ENCODE measurements around the gene KDSR.
A peak's percentile ranks its signal among the peaks of the same experiment; 100 is the strongest.

Gene KDSR

DNA sequence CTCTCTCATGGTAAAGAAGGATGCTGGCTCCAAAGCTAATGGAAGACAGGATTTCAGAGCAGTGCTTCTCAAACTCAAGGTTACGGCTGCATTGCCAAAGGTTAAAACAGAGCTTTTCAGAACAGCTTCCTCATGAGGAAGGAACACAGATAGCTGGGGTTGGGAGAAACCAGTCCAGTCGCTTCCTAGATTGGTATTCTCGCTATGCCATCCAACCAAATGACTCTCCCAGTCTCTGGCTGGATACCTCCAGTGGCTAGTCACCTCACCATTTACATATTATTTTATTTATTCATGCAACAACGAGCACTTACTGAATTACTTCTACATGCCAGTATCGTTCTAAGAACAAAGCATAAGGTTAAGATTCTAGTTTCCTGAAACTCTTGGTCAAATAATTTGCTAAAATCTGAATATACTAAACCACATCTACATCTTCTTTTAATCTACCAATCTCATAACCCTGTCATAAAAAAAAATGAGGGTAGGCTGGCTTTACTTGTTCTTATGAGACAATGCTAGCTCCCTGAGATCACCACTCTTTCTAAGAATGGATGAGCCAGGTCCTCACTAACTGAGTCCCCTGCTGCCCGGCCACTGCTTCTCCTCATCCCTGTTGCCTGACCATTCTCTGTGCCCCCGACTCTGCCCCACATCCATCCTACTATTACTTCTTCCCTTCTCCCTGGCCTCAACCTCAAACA, 20.4 kb downstream of the KDSR start:
- DNase-seq (ENCODE audit: insufficient read length, low spot score) (no peak), FAIRE-seq (no peak)
- no peak for TF ChIP-seq POLR2A (IDR thresholded peaks at IDR 0.05; ENCODE audit: low read depth, low read length)

DNA sequence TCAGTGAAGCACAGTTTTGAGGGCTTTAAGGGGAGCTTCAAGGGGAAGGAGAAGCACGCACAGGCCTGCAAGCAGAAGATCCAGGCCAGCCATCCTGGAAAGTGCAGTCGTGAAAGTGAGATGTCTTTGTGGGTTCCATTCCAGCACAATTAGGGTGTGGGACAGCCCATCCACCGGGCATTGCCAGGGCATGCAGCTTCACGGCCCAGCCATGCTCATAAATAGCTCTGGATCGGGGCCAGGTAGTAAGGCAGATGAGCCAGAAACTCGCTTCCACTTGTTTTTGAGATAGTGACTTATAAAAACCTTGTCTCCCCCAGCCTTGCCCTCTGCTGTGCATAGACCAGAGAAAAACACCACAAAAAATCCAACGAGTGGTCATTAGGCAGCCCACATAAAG, 21.0 kb downstream of the KDSR start:
- DNase-seq (ENCODE audit: insufficient read length, low spot score): no peak
- FAIRE-seq: no peak
- TF ChIP-seq POLR2A (IDR thresholded peaks at IDR 0.05; ENCODE audit: low read depth, low read length): no peak

DNA sequence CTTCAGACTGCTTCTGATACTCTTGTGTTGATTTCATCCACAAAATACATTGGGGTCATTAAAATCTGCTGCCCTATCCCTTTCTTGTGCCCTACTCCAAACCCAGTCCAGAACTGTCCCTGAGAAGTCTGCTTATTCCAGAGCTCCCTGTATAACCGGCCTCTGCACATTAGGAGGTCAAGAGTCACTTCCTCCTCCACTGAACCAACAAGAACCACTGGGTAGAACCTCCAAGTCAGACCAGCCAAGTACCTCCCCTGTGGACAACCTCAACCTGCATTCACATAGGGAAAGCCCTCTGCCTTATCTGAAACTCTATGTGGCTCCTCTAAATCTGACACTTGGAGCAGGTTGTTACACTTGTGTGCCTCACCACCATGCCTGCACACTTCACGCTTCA, 22.1 kb downstream of the KDSR start:
- no peak for TF ChIP-seq POLR2A (IDR thresholded peaks at IDR 0.05; ENCODE audit: low read depth, low read length)
- FAIRE-seq: no peak
- no peak for DNase-seq (ENCODE audit: insufficient read length, low spot score)

DNA sequence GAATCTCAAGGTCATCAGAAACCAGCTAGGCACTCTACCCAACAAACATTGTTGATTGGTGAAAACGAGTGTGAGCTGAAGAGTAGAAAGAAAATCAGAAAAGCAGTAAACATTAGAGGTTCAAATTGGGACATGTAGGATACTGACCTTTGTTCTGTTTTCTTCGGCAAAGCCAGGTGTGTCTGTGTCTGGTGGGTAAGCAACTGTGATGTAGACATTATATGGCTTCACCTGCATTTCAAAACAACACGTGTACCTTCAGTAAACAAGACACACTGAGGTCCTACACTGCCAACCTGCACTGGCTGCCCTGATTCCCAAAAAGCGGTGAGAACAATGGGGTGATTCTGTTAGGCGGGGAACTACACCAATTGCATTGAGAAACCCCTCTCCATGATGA, 22.7 kb downstream of the KDSR start:
- TF ChIP-seq POLR2A (IDR thresholded peaks at IDR 0.05; ENCODE audit: low read depth, low read length): no peak
- FAIRE-seq (no peak), DNase-seq (ENCODE audit: insufficient read length, low spot score) (no peak)

DNA sequence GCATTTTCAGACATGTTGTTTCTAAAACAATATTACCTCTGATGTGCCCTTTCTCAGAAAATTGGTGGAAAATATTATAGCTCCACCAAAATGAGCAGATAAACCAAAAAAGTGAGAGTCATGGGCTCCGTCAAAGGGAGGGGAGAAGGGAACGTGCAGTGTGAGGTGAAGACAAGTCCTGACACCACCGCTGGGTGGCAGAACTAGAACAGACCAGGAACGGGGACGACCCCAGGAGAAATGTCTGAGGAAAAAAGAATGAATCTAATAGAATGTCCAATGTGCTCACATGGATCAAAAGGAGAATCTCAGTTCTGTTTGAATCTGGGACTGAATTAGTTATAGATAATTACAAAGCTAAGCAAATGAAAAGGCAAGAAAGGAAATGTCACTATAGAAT, 24.8 kb downstream of the KDSR start:
- TF ChIP-seq POLR2A (IDR thresholded peaks at IDR 0.05; ENCODE audit: low read depth, low read length): no peak
- FAIRE-seq: no peak

DNA sequence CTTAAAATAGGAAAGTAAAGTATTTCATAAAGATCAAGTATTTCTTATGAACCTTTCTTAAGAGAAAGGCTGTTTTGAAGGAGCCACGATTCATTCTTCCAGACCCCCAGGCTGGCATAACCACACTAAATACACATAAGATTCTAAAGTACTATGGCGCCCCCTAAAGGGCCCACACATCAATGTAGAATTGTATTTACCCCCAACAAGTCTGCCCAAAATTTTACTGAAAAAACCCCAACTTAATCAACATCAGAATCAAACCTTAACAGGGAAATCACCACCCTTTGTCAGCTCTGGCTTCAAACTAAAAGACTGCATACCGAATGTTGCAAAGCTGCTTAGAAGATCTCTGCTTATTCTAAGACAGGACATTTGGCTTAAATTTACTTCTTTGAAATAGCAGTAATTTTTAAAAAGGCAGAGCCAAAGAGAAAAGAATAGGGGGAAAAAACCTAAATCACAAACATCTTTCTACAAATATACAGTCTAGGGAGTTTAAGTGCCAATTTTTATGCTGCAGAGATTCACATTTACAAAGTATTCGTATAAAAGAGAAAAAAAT, 27.0 kb downstream of the KDSR start:
- no peak for FAIRE-seq
- no peak for TF ChIP-seq POLR2A (IDR thresholded peaks at IDR 0.05; ENCODE audit: low read depth, low read length)
- no peak for DNase-seq (ENCODE audit: insufficient read length, low spot score)

More for the DNA sequence above, 24.8 kb downstream of the KDSR start:
- no peak for DNase-seq (ENCODE audit: insufficient read length, low spot score)

DNA sequence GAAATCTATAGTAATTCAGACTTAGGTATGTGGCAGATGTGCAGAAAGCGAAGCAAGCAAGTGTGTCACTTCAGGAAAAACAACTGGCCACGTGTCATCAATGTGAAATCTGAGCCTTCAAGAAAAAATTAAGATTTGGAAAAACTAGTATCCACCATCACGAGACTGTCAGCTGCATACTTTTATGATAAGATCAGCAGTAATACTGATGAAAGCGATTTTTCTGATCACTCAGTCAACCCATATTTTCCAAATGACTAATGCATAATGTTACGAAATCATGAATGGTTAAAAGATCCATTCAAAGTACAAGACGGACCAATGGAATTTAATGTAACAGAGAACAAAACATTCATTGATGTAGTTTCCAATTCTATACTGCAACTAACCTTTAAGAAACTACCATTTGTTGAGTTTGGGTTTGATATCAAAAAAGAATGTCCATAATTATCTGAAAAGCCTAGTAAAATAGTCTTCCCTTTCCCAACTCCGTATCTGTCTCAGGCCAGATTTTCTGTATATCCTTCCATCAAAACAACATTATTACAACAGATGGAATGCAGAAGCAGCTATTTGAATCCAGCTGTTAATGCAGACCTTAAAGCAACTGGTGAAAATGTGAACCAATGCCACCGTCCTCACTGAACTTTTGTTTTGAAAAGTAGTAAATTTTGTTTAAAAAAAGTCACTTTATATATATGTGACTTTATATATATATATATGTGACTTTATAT, 30.5 kb downstream of the KDSR start:
- FAIRE-seq (peak; percentile 96), DNase-seq (ENCODE audit: insufficient read length, low spot score) (no peak)
- TF ChIP-seq POLR2A (IDR thresholded peaks at IDR 0.05; ENCODE audit: low read depth, low read length): no peak

DNA sequence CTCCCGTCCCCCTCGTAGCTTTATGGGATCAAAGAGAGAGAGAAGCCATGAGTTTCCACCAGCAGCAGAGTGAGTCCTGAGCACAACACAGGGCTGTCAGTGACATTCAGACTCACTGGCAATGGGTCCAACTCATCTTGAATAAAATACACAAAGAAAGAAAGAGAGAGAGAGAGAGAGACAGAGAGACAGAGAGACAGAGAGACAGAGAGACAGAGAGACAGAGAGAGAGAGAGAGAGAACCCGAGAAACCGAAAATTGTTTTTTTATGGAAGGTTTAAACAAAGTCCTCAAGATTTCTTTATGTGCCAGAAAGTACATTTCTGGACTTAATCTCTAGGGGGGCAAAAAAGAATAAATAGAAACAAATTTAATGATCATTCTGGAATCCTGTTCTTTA, 35.9 kb downstream of the KDSR start:
- no peak for TF ChIP-seq POLR2A (IDR thresholded peaks at IDR 0.05; ENCODE audit: low read depth, low read length)
- no peak for FAIRE-seq
- DNase-seq (ENCODE audit: insufficient read length, low spot score): no peak

DNA sequence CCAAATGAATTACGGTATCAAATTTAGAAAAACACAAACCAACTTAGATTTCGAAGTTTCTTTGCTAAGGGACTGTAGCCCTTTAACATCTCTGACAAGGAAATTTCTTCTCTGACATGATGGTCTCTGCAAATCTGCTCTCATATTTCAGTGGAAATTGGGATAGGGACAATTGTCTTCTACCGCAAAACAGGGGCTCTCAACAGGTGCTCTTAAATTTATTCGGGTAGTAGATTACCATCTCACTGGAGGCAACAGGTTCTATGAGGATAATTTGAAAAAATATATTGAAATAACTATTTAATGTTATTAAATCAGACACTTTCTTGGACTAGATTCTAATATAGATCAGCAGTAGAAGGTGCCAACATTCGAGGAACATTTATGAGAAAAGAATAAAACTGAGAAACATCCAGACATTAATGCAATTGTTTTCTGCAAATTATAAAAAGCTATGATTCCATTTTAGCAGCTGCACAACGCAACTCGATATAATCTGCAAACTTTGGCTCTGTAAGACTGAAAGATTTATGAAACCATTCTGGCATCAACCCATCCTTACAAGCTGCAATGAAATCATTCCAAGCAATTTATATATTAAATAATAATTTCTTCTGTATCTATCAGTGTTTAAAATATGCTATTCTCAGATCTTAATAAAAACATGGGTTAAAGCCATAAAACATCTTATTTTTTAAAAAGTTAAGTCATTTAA, 37.4 kb downstream of the KDSR start:
- DNase-seq (ENCODE audit: insufficient read length, low spot score): no peak
- FAIRE-seq: no peak
- TF ChIP-seq POLR2A (IDR thresholded peaks at IDR 0.05; ENCODE audit: low read depth, low read length): no peak

DNA sequence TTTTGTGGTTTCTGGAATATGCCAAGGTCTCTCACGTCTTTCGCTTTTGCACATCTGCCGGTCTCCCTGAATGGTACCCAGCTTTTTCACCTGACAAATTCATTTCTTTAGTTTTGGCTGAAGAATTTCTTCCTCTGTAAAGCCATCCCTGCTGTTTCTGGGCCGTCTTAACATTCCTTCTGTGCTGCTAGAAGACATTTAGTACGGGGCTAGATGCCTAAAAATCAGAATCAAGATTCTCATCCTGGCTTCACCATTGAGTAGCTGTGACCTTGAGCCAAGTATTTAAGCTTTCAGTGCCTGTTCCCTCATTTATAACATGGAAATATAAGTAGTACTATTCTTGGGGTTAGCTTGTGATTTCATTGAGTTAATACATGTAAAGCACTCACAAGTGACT, 41.0 kb downstream of the KDSR start:
- no peak for DNase-seq (ENCODE audit: insufficient read length, low spot score)
- no peak for FAIRE-seq
- TF ChIP-seq POLR2A (IDR thresholded peaks at IDR 0.05; ENCODE audit: low read depth, low read length): no peak

DNA sequence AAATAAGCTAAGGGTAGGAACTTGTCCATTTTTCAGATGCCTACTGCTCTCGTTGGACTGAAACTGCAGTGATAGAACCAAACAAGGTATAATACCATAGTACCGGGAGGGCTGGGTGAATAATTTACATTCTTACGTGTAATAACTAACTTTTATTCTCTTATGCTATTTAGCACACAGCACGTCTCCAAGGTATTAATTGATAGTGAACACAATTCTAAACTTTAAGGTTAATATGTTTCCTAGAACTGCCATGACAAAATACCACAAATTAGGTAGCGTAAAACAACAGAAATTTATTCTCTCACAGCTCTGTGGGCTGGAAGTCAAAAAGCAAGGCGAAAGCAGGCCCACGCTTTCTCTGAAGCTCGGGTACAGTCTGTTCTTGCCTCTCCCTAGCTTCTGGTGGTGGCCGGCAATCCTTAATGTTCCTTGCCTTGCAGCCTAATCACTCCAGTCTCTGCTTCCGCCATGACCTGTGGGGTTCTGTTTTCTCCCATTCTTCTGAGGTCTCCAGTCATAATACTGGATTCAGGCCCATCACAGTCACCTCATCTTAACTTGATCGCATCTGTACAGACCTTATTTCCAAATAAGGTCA, 41.8 kb downstream of the KDSR start:
- no peak for FAIRE-seq

DNA sequence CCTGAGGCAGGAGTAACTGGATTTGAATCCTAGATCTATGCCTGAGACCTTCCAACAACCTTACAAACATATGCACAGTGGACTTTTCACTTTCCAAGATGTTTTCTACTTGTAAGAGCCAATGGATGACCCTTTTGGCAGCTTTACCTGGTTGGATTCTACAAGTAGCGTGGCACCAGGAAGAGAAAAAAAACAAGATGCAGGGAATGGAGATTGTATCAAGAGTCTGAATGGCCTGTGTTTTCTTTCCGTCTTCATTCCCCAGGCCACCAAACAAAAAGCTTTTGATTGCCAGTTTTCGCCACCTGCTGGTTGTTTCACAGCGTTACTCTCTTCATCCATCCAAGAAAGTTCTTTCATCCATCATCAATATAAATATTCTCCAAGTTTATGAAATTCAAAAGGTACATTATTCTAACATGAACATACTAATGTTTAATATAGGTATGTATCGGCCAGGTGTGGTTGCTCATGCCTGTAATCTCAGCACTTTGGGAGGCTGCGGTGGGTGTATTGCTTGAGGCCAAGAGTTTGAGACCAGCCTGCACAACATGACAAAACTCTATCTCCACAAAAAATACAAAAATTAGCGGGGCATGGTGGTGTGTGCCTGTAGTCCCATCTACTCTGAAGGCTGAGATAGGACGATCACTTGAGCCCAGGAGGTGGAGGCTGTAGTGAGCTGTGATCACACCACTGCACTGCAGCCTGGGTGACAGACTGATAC, 43.9 kb downstream of the KDSR start:
- peak; percentile 43 for DNase-seq (ENCODE audit: insufficient read length, low spot score)
- TF ChIP-seq POLR2A (IDR thresholded peaks at IDR 0.05; ENCODE audit: low read depth, low read length): no peak
- FAIRE-seq: peak; percentile 30

More for the DNA sequence above, 41.8 kb downstream of the KDSR start:
- TF ChIP-seq POLR2A (IDR thresholded peaks at IDR 0.05; ENCODE audit: low read depth, low read length): no peak
- DNase-seq (ENCODE audit: insufficient read length, low spot score): no peak

DNA sequence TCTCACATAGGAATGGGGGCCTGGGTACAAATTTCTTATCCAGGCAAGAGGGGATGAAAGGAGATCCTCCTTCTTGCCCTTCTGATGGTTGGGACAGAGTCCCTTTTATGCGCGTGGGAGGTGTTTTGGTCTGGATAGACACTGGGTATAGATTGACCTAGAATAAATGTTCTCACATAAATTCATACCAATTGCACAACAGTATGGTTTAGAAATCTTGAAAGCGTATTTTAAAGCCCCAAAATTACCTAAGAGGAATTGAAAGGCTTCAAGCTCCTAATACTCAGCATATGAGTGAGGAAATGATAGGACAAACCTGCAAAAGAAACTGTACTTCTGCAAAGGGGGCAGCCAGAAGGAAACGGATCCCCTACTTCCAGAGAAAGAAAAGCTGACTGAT, 44.8 kb downstream of the KDSR start:
- no peak for TF ChIP-seq POLR2A (IDR thresholded peaks at IDR 0.05; ENCODE audit: low read depth, low read length)
- DNase-seq (ENCODE audit: insufficient read length, low spot score): no peak
- FAIRE-seq: no peak
